Calu3 (cell line): ENCODE data around the gene PLAAT1. TPM values are rescaled to one million over a fixed set of nuclear protein-coding genes. Genes with fewer than 3 reads are reported as not detected.

ENCODE experiments used
- Bru-seq: library from RNA; stranded (reverse); fragments of 400-500 nt; gene quantifications from one replicate; lab custom pipeline; 2021; lab: Mats Ljungman, UMichigan
- BruChase-seq, 2 experiments: library from RNA; stranded (reverse); fragments of 400-500 nt; gene quantifications; one replicate each; lab custom pipeline; 2021; lab: Mats Ljungman, UMichigan
- BruUV-seq: library from RNA; stranded (reverse); fragments of 400-500 nt; replicated peaks from 2 replicates; lab custom pipeline; 2021; lab: Mats Ljungman, UMichigan
- CTCF ChIA-PET: fragments of 300-600 bp; sonication (Branson Sonifier 250); formaldehyde crosslinking; loops from one replicate; lab custom pipeline; 2022; ENCODE audit warnings: antibody characterized with exemption; lab: Charles Lee
- DNase-seq: peaks from one replicate; pipeline ENCODE4 v3.0.0; 2022
- H3K27ac Mint-ChIP-seq: one replicate; pipeline ENCODE4 v1.8.0; 2022; ENCODE audit warnings: mixed read lengths; ENCODE audit not compliant: unreplicated experiment
- H3K27me3 Mint-ChIP-seq: one replicate; pipeline ENCODE4 v1.8.0; 2022; ENCODE audit warnings: mixed read lengths; ENCODE audit not compliant: unreplicated experiment
- H3K36me3 Mint-ChIP-seq: one replicate; pipeline ENCODE4 v1.8.0; 2022; ENCODE audit warnings: mild to moderate bottlenecking, moderate library complexity, mixed read lengths; ENCODE audit not compliant: insufficient read depth, unreplicated experiment
- H3K4me1 Mint-ChIP-seq: one replicate; pipeline ENCODE4 v1.8.0; 2022; ENCODE audit warnings: mild to moderate bottlenecking, low read depth, mixed read lengths; ENCODE audit not compliant: unreplicated experiment
- H3K4me3 Mint-ChIP-seq: one replicate; pipeline ENCODE4 v1.8.0; 2022; ENCODE audit warnings: mild to moderate bottlenecking, low read depth, moderate library complexity, mixed read lengths; ENCODE audit not compliant: unreplicated experiment
- H3K9me3 Mint-ChIP-seq: one replicate; pipeline ENCODE4 v1.8.0; 2022; ENCODE audit warnings: low read depth, mixed read lengths; ENCODE audit not compliant: unreplicated experiment
- CTCF ChIP-seq: fragments of 200-600 bp; IDR thresholded peaks from one replicate; pipeline ENCODE4 v1.8.0; 2022; ENCODE audit warnings: antibody characterized with exemption; ENCODE audit not compliant: unreplicated experiment
- intact Hi-C: fragments of 100-400 bp; cut with micrococcal nuclease; formaldehyde crosslinking; loops from one replicate; pipeline ENCODE4 v1.10.0; 2022; ENCODE audit not compliant: unreplicated experiment
- long read RNA-seq: library from polyadenylated mRNA; stranded (forward); transcript quantifications from one replicate; pipeline ENCODE4 v2.0.0, GENCODE V29; 2022
- total RNA-seq: library from RNA; stranded (reverse); gene quantifications from 2 replicates; pipeline ENCODE4 v1.2.3, GENCODE V29; 2022

PLAAT1 gene
- total RNA-seq (6.2 and 7.3 TPM in 2 replicates), Bru-seq, nascent RNA (percentile 69 among the genes with signal in this experiment), BruChase-seq, experiment 1, labeled RNA remaining after a 6-hour chase (percentile 45 among the genes with signal in this experiment), BruChase-seq, experiment 2, labeled RNA remaining after a 2-hour chase (percentile 54 among the genes with signal in this experiment)
- long read RNA-seq, transcript HRASLS-201 (4 exons, 1,066 nt), result major isoform, 14 of 16 reads
- long read RNA-seq, partial matches to known transcripts, result 0 of 16 reads
- long read RNA-seq, other reads (novel, unspliced or antisense), result 2 of 16 reads

GRCh38 chr3:193240850-193241706, at the start of gene PLAAT1:
Gene PLAAT1 (plus strand): TSS chr3:193241222. CDS start chr3:193255651, 14,429 bp downstream.
- peak within 1 kb of the TSS; percentile 81 for H3K4me3 Mint-ChIP-seq
- H3K4me1 Mint-ChIP-seq, result peaks cover 13% of the 10 kb centered on the region
- CTCF ChIA-PET, result interaction anchor here (0.7 to 1.9 kb wide), 8 partner anchors 8 to 200 kb away, joined by 3 to 5 read pairs (median 3); no protein-coding TSS in a partner anchor
- peaks cover 2% of the 10 kb centered on the region for H3K9me3 Mint-ChIP-seq
- TF ChIP-seq CTCF, result no peak
- intact Hi-C loops, result loop anchor here (2.0 kb wide), 1 partner anchor 34 kb away; no protein-coding TSS in a partner anchor
- peak; percentile 90 for DNase-seq
- H3K27ac Mint-ChIP-seq, result peak within 1 kb of the TSS; percentile 13
- no peaks in the 10 kb centered on the region for H3K27me3 Mint-ChIP-seq
- BruUV-seq, result no TSS peak
- H3K36me3 Mint-ChIP-seq, result peaks cover 21% of the 10 kb centered on the region

- H3K4me3 Mint-ChIP-seq, result no peak overlapping the region
- intact Hi-C loops, result loop anchor here (10.0 kb wide), 1 partner anchor 180 kb away; the partner anchor contains the start of gene ATP13A5
- no peak overlapping the region for H3K27ac Mint-ChIP-seq
- H3K9me3 Mint-ChIP-seq, result no peaks in the 10 kb centered on the region
- H3K27me3 Mint-ChIP-seq, result no peaks in the 10 kb centered on the region
- CTCF ChIA-PET, result interaction anchor here (0.9 kb wide), 1 partner anchor 9 kb away, joined by 3 read pairs; no protein-coding TSS in a partner anchor
- H3K36me3 Mint-ChIP-seq, result no peaks in the 10 kb centered on the region
- H3K4me1 Mint-ChIP-seq, result no peaks in the 10 kb centered on the region
- no peak for TF ChIP-seq CTCF
- BruUV-seq, result no TSS peak
- no peak for DNase-seq
These were observed 46.7 kb upstream of the PLAAT1 start for GRCh38 chr3:193194371-193194770.

DNA sequence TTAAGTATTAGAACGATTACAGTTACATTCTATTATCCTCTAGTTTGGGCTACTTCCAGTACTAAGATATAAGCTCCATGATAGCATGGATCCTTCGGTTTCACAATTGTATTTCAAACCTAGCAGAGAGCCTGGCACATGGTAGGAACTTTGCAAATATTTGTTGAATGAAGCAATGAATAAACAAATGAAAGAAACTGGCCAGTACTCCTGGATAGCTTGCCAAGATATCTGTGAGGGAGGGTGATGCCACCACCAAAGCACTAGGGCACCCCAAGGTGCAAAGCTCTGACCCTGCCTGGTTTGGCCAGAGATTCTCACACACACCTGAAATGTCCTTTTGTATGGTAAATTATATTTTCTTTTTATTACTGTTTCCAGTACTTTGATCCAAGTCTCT, 44.3 kb upstream of the PLAAT1 start:
- intact Hi-C loops, result loop anchor here (10.0 kb wide), 1 partner anchor 178 kb away; the partner anchor contains the start of gene ATP13A5
- no peak overlapping the region for H3K27ac Mint-ChIP-seq
- TF ChIP-seq CTCF, result no peak
- H3K27me3 Mint-ChIP-seq, result no peaks in the 10 kb centered on the region
- no peaks in the 10 kb centered on the region for H3K9me3 Mint-ChIP-seq
- CTCF ChIA-PET, result interaction anchor here (1.4 kb wide), 1 partner anchor 48 kb away, joined by 3 read pairs; no protein-coding TSS in a partner anchor
- no peak for DNase-seq
- BruUV-seq, result no TSS peak
- no peak overlapping the region for H3K4me3 Mint-ChIP-seq
- H3K4me1 Mint-ChIP-seq, result no peaks in the 10 kb centered on the region
- no peaks in the 10 kb centered on the region for H3K36me3 Mint-ChIP-seq
